Measurements from ENCODE around the gene TULP1.

The TULP1 gene

DNA sequence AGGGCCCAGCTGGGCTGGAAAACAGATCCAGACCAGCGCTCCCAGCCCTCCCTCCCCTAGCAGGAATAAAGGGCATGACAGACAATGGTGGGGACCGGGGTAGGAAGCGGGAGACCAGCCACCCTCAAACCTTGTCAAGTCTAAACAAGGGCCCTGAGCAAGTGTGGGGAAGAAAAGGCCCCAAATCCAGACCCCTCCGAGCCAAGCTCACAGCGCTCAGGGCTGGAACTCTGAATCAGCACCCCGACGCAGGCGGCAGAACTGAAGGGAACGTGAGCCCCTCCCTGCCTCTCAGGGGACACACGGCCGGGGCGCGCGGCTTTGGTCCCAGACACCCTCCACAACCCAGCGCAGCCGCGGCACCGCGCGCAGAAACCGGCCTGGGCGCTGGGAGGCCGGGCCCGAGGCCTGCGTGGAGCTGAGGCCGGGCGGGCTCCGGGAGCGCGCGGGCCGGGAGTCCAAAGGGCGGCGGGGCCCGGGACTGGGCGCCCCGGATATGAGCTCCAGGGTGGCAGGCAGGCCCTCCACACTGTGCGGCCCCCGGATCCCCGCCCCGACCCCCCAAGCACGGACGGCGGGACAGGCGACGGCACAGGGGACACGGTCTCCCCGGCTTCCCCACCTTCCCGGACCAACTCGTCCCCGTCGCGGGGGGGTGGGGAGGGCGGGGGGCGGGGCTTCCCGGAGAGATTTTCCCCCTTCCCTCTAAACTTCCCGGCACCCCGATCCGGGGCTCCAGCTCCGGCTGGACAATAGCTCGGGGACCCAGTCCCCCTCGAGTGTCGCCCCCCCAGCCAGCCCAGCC, 16.5 kb downstream of the TULP1 start:
- no peak for DNase-seq

GRCh38 chr6:35495258-35496035, 17.2 kb downstream of the TULP1 start:
- no peak for DNase-seq

GRCh38 chr6:35494161-35494563, 18.5 kb downstream of the TULP1 start:
- no peak for DNase-seq

DNA sequence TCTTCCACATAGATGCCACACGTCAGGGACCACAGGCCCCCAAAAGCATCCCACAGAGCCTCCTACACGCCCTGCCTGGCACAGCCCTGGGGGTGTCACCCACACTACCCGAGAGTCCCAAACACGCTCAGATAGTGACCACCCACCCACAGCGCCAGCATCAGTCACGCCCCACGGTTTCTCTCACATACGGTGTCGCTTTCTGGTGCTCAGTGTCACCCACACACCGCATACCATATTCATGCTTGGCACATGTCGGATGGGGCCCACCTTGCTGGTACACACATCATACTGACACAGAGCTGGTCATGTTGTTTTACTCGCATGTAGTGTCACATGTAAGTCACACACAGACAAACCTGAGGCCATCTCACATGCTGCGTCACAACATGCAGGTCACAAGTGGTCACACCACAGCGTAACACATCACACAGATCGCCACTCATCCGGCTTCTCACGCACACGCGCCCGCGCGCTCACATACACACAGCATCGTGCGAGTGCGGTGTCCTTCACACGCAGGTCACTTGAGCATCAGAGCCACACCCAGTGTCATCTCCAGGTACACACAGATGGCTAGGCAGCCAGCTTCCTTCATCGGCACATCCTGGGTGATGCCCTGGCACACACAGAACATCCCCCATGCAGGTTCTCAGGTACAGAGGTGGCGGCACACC, 19.3 kb downstream of the TULP1 start:
- no peak for DNase-seq

DNA sequence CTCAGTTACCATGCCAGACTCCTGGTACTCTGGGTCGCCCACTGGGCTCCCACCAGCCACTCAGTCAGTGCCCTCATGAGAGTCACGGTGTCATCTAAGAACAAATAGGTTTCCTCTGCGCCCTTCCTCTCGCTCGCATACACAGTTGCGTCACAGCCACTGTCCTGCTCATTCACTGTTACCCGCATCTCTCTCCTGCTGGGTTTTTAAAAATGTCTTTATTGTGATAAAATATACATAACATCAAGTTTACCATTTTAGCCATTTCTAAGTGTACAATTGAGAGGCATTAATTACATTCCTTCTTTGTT, 19.8 kb downstream of the TULP1 start:
- no peak for DNase-seq

DNA sequence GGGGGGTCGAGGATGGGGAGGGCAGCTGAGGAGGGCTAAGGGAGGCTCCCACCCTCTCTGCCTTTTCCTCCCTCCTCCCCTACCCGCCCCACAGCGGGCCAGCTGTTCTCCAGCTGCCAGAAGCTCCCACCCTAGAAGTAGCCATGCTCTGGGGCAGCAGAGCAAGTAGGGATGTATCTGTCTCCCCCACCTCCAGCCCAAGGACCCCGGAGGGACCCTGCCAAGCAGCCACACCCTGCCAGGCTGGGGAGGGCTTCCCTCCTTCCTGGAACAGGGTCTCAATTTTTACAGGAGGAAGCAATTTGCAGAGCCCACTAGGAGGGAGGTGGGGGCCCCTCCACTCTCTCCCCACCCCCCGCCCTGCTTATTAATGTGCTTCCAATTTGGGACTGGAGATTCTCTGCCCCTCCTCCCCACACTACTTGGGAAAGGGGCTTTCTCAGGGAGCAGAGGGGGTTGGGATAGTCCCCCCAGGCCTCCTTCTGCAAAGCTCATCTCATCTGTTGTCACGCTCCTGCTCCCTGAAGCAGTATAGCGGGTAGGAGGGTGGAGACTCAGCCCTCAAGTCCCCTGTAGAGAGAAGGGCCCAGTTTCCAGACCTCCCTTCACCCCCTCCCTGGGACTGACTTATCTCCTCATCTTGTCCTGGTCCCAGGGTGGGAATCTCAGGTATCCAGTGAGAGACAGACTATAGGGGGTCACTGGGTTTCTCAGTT, 20.3 kb downstream of the TULP1 start:
- DNase-seq, result no peak

GRCh38 chr6:35491558-35492257, 21.0 kb downstream of the TULP1 start:
- DNase-seq, result no peak

- DNase-seq, result no peak
Observed at GRCh38 chr6:35490821-35491557, 21.7 kb downstream of the TULP1 start.

DNA sequence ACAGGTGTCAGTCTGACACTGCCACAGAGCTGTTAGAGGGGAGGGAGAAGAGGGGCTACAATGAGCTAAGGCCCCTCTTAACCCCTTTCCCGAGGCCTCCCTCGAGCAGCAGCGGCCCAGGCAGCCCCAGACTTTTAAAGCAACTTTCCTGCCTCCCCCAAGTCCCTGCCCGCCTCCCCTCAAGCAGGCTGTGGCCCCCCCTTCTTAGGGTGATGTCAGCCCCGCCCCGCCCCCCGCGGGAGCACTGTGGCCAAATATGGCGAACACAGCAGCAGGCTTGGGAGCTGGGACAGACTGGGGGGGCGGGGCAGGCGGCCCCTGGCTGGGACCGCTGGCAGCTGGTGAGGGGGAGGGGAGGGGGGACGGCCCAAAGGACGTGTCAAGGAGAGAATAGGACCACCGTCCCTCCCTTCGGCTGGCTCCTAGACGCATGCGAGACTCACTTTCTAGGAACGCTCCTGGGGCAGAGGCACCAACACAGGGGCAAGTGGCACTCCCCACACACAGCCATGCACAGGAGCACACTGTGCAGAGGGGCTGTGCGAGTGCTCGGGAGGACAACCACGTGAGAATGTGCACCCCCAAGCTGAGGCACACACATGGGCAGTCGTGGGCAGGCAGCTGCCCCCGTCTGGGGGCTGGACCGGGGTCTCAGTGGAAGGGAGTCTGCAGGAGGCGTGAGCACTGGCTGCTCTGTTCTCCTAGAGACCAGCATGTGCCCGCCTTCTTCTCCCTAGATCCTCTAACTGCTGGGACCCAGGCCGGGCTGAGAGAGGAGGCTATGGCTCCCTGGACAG, 22.5 kb downstream of the TULP1 start:
- no peak for DNase-seq

DNA sequence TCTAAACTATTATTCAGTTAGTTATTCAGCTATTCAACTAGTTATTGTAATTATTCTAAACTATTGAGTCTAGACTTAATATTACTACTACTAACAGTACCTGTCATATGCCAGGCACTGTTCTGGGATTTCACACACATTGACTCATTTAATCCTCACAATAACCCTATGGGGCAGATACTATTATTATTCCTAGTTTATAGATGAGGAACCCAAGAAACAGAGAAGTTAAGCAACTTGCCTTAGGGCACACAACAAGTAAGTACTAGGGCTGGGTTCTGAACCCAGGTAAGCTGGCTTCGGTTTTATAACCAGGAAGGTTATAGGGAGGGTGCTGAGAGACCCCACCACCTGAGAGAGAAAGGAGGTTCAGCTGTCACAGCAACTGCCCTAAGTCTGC, 23.6 kb downstream of the TULP1 start:
- DNase-seq, result no peak

DNA sequence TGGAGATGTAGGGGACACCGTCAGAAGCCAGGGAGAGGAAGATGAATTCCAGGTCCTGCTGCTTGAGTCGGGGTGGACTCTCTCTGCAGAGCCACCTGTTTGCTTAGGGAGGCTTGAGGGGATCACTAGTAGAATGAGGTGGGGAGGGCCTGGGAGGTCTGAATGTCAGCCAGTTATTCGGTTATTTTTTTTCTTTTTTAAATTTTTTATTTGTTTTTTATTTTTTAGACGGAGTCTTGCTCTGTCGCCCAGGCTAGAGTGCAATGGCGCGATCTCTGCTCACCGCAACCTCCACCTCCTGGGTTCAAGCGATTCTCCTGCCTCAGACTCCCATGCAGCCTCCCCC, 24.2 kb downstream of the TULP1 start:
- no peak for DNase-seq

DNA sequence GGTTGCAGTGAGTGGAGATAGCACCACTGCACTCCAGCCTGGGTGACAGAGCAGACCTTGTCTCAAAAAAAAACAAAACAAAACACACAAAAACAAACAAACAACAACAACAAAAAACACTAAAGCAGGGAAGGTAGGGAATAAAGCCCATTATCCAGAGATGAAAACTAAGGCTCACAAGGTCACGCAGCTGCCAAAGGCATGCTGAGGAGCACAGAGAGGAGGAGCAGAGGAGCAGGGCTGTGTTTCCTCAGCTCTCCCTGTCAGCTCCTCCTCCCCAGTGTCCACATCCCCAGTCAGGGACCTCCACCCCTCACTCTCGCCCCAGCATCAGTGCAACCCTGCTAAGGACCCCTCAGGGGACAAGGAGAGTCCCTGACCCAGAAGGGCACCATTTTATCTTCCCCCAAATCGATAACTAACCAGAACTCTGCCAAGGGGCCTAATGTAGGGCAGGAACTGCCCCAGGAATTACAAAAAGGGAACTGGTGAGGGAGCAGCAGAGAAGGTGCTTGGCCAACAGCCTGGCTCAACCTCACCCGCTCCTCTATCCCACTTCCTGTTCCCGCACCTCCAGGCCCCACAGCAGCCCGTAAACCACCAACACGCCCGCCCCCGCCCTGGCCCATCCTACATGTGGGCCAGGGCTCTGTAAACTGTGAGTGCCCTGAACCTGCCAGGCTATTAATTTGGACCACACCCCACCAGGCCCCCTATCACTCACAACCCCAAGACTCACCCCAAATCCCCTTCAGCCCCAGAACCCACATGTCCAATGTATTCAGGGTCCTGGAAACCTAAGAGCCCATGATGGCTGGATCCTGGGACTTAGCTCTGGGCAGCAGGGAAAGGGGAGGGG, 24.8 kb downstream of the TULP1 start:
- DNase-seq, result no peak

- DNase-seq, result no peak
Observed at GRCh38 chr6:35486005-35486925, 26.4 kb downstream of the TULP1 start.

- no peak for DNase-seq
Observed at GRCh38 chr6:35485402-35485877, 27.3 kb downstream of the TULP1 start.

GRCh38 chr6:35484921-35485392, 27.7 kb downstream of the TULP1 start:
- DNase-seq, result no peak

DNA sequence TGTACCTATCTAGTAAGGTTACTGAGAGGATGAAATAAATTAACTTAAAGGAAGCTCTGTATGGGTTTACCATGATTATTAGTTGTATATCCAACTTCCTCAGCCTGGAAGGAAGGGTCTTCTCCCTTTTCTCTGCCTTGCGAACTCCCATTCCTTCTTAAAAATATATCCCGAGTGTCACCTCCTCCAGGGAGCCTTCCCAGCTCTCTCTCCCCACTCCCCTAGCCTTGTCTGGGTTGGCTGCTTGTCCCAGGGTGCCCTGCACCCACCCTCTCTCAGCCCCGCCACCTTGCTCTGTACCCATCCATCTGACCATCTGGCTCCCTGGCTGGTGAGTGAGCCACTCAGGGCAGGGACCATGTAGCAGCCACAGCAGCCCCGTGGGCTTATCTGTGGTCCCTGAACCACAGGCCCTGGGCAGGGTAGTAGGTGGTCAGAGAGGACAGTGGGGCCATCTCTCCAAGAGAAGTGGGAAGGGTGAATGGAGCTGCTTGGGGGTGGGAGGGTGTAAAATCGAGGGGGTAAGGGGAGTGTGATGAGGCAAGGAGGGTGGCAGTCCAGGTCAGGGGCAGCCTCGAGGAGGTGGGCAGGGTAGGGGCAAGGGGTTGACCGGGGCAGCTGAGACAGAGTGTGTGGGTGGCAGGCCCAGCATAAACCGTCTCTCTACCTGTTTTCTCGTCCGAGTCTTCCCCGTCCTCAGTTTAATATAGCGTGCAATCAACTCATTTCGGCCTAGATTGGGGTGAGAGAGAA, 28.6 kb downstream of the TULP1 start:
- no peak for DNase-seq

- no peak for DNase-seq
Observed at GRCh38 chr6:35483490-35483889, 29.2 kb downstream of the TULP1 start.

DNA sequence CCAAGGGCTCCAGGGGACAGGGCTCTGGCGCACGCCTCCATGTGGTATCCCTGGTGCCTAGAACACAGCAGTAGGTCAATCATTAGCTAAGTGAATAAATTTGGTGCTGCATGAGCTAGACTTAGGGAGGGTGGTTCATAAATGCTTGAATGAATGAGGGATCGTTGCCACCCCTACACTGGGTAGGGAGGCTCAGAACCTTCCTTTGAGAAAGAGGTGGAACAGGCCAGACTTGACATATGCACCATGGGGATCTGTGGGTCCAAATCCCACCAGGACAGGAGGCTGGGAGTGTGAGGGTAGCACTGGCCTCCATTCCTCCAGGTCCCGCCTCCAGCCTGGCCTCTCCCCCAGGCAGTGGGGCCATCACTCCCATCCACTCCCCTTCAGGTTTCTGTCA, 29.6 kb downstream of the TULP1 start:
- no peak for DNase-seq

All from NK-92 treated with Interleukin-12 subunit alpha and Interleukin-12 subunit beta, amount 100 ng/mL, for 24 hours (cell line).